Measurements from ENCODE around the gene AK9.

- no peak for TF ChIP-seq POLR2A (IDR thresholded peaks at IDR 0.05)
- TF ChIP-seq CTCF (IDR thresholded peaks at IDR 0.05) = no peak
- TF ChIP-seq EP300 (IDR thresholded peaks at IDR 0.05) = no peak
Measured at GRCh38 chr6:109671733-109672132, 19.3 kb downstream of the AK9 start.
